GM18868 (cell line): ENCODE results near the gene IL27RA.

Source experiments
- ATAC-seq: cut with Tn5 transposase; IDR thresholded peaks from one replicate; pipeline ENCODE4 v1.9.1; 2021; ENCODE audit warnings: mild to moderate bottlenecking, moderate library complexity; ENCODE audit not compliant: unreplicated experiment

The IL27RA gene

DNA sequence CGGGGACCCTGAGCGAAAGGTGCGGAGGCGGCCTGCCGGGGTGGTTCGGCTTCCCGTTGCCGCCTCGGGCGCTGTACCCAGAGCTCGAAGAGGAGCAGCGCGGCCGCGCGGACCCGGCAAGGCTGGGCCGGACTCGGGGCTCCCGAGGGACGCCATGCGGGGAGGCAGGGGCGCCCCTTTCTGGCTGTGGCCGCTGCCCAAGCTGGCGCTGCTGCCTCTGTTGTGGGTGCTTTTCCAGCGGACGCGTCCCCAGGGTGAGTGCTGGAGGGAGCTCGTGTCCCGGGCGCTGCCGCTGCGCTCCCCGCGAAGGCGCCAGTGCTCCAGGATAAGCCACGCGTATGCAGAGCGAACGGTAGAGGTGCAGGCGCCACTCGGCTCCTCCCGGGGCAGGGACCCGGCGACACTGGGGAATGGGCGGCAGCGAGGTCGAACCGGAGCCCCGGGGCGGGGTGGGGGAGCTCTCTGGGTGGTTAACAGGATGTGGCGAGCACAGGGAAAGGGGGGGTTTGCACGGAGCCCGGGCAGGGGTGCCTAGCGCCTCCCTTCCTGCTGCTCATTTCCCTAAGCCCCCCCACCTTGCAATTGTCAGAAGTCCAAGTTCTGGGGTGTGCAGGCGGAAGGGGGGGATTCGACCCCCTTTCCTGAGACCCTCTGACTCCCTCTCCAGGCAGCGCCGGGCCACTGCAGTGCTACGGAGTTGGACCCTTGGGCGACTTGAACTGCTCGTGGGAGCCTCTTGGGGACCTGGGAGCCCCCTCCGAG lies at the start of gene IL27RA:
IL27RA (plus strand) TSS at position 44 of the 762 bp plus-strand sequence; CDS start at position 155, 111 bp downstream.
- peak; percentile 50 for ATAC-seq

DNA sequence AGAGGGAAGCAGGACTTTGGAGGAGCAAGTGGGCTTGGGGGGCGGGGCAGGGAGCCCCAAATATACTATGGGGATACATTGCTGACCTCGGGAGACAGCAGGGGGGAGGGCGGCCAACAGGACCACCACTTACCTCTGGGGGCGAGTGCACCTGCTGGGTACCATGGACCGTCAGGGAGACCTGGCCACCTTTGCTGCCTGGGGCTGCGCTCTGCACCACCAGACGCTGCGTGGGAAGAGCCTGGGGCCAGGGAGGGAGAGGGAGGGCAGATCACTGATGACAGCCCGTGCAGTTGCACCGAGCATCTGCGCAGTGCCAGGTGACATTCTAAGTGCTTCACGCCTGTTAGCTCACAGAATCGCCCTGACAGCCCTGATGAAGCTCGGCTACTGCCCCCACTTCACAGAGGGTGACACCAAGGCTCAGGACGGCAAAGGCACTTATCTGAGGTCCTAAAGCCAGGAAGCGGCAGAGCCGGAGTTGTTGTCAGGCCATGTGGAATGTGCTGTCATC lies 49.5 kb upstream of the IL27RA start:
- no peak for ATAC-seq

- ATAC-seq, result no peak
Observed at GRCh38 chr19:13982773-13983172, 48.8 kb upstream of the IL27RA start.

GRCh38 chr19:13983213-13983889 lies 48.2 kb upstream of the IL27RA start:
- ATAC-seq, result no peak

DNA sequence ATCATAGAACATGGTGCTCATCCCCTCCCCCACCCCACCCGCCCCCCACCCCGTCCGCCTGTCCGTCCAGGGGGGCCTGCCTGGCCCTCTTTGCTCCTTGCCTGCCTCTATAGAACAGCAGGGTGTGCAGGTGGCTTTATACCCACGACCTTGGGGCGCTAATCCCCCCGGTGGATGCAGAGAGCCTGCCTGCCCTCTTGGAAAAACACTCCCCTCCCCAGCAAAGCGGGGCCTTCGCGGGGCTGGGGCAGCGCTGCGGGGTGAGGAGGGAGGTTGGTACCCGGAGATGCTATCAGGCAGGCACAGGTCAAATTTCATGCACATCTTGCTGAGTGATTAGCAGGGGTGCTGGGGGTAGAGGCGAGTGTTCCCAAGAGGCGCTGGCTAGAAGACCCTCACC lies 47.4 kb upstream of the IL27RA start:
- no peak for ATAC-seq

GRCh38 chr19:13984875-13985741 lies 46.5 kb upstream of the IL27RA start:
- no peak for ATAC-seq

DNA sequence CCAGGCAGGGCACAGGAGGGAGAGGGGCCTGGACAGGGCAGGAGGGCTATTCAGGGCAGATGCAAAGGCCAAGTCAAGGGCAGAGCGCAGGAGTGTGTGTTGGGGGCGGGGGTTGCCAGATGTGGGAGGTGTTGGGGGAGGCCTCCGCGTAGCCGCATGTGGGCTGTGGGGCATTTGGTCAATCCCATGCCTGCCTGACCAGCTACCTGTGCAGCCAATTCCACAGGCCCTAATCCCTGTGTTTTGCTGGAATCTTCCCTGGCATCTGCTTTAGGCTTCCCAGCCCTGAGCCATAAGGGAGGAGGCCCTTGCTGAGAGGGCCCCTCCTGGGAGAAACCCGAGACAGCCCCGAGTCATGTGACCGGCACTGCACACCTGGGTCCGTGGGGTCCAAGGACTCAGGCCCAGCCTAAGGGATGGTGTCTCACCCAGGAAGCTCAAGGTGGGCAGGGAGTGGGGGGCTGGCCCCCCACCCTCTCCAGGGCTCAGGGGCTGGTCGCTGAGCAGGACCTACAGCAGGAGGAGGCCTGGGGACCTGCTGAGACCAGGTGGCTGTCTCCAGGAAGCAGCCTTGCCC lies 45.7 kb upstream of the IL27RA start:
- peak; percentile 9 for ATAC-seq

DNA sequence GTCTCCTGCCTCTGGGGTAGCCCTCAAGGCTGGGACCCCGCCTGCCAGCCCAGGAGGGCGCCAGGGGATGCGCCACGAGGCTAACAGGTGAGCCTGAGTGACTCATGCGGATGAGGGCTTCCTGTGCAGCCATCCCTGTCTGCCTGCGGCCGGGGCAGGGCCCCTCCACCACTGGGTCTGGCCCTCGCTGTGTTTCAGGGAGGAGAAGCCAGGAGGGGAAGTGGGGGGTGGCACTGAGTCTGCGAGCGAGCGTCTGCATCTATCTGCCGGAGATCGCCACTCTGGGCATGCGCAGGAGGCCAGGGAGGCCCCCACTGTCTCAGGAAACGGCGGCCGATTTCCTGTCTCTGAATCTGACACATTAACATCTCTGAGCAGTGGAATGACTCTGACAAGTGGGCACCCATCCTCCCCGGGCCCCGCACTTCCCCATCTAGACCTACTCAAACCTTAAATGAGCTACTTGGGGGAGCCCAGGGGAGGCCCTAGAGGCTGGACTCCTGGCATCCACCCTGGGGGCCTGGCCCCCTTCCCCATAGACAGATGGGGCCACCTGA lies 45.1 kb upstream of the IL27RA start:
- ATAC-seq, result peak; percentile 76

DNA sequence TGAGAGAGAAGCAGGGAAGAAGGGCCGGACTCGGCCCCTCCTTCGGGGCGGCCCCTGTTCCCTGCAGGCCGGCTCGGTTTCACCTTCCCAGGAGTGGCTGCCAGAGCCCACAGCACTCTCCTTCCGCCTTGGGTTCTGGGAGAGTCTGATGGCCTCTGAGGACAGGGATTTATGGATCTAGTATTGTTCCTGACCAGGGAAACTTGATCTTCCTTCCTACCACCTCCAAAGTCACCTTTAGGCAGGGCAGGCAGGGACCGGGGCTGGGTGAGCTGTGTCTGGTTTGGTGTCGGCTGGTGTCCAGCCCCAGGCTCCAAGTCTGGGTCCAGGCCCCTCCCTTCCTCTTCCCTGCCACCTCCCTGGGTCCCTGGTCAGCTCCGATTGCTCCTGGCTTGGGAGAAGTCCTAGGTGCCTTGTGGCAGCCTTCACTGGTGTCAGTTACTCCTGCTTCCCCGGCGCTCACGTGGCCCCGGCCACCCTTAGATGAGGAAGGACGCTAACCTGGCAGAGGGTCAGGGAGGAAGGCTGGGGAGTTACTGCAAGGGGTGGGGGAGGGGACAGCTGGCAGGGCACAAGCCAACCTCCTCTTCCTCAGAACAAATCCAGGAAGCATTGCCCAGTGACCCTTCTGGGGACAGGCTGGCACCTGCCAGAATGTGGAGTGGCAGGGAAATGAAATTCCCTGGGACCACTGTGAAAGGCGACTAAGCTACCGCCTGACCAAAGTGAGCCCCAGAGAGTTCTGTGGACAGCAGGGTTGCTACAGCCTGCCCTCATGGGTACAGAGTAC lies 44.3 kb upstream of the IL27RA start:
- no peak for ATAC-seq

- ATAC-seq, result no peak
Observed at GRCh38 chr19:13989487-13989886, 42.1 kb upstream of the IL27RA start.

GRCh38 chr19:13990085-13990484 lies 41.5 kb upstream of the IL27RA start:
- ATAC-seq, result no peak

GRCh38 chr19:13992025-13992424 lies 39.5 kb upstream of the IL27RA start:
- ATAC-seq, result no peak

DNA sequence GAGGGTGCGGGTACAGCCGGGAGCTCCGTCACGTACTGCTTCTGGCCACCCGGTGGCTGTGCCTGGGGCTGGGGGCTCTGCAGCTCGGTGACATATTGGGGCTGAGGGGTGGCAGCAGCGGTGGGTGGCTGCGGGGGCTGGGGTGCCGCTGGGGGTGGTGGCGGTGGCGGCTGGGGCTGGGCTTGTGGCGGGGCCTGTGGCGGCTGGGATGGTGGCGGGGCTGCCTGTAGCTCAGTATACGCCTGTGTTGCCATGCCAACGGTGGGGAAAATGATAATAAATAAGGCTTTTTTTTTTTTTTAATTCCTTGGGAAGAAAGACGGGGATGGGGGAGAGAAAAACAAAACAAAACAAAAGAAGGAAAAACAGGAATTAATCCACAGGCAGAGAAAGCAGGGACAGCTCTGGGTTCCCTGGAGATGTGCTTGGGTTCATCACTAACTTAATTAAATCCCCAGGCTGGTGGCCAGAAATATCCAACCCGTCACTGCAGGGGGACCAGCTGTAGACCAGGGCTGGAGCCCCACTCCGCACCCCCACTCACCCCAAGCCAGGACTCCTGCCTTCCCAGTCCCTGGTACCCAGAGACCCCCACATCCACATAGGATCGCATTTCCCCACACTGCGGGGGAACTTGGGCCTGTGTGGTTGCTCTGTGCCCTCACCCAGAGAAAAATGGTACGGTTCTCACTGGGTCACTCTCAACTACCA lies 37.8 kb upstream of the IL27RA start:
- no peak for ATAC-seq

DNA sequence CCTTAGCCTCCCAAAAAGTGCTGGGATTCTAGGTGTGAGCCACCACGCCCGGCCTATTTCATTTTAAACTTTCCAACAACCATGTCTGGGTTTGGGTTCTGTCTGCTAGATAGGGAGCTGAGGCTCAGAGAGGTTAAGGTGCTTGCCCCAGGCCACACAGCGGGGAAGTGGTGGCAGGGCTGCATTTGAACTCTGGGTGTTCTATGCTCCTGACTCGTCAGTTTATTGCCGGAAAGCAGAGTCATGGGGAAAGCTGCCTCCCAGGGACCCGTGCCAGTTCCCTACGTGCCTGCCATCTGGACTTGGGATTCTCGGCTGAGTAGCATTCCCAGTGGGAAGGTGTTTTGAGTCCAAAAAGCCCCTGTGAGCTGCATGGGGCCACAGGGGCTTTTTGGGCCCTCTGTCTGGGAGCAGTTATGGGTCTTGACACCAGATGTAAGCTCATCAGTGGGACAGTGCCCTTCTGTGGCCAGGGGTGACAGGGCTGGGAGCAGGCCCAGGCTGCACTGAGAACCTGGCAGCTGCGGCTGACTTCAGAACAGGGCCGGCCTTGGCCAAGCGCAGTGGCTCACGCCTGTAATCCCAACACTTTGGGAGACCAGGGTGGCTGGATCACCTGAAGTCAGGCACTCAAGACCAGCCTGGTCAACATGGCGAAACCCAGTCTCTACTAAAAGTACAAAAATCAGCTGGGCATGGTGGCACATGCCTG lies 36.4 kb upstream of the IL27RA start:
- ATAC-seq, result no peak

GRCh38 chr19:13995878-13996765 lies 35.4 kb upstream of the IL27RA start:
- ATAC-seq, result no peak

GRCh38 chr19:13996928-13997630 lies 34.5 kb upstream of the IL27RA start:
- ATAC-seq, result no peak

GRCh38 chr19:13997631-13997962 lies 34.0 kb upstream of the IL27RA start:
- ATAC-seq, result no peak
